Ovary (tissue), 9 donors: ENCODE measurements around the gene RAB8A. TPM values are rescaled to one million over a fixed set of nuclear protein-coding genes. Genes with fewer than 3 reads are reported as not detected.

Experiments
- DNase-seq, 5 donors: peaks; one replicate each; pipeline ENCODE4 v3.0.0-alpha.2; 2019 to 2020
- H3K27ac ChIP-seq, 2 donors: fragments of 200-600 bp; one replicate each; pipeline versions ENCODE4 v1.5.1 to v1.8.0; 2019 to 2022
- H3K27me3 ChIP-seq: fragments of 200-600 bp; one replicate; pipeline ENCODE4 v1.8.0; 2022
- H3K36me3 ChIP-seq: fragments of 200-600 bp; sonication (generic); one replicate; pipeline ENCODE4 v1.5.1; 2019
- H3K4me1 ChIP-seq: one replicate; pipeline ENCODE4 v1.8.1; 2013; ENCODE audit warnings: mild to moderate bottlenecking, moderate library complexity; ENCODE audit not compliant: insufficient read depth
- H3K4me3 ChIP-seq: fragments of 200-600 bp; sonication (generic); one replicate; pipeline ENCODE4 v1.5.1; 2017
- H3K9me3 ChIP-seq, 2 donors: fragments of 200-600 bp in 1 of 2; sonication (generic) in 1 of 2; one replicate each; pipeline versions ENCODE4 v1.5.1 to v1.8.1; 2013 to 2019; ENCODE audit warnings: mild to moderate bottlenecking in 1 of 2, moderate library complexity in 1 of 2
- EP300 ChIP-seq: sonication (generic); formaldehyde crosslinking; IDR thresholded peaks from one replicate; pipeline ENCODE4 v1.6.1; 2017; ENCODE audit warnings: antibody characterized with exemption
- POLR2A ChIP-seq: fragments of 450-650 bp; IDR thresholded peaks from one replicate; pipeline ENCODE4 v1.6.1; 2017; ENCODE audit warnings: antibody characterized with exemption, mild to moderate bottlenecking, moderate library complexity
- WGBS, 3 donors: extraction: QIAGEN DNeasy Blood & Tissue Kit in 1 of 3; methylation state at CpG; one replicate each; pipeline versions ENCODE4 v1.1.5 to v1.1.7; 2013 to 2017; 5-methylcytosine and 5-hydroxymethylcytosine counted together
- intact Hi-C, 4 donors: fragments of 100-400 bp; cut with DNase I; formaldehyde crosslinking; loops; one replicate each; pipeline versions ENCODE4 v1.11.0 to v1.15.1; 2022 to 2023
- polyA plus RNA-seq, 2 donors: library from polyadenylated mRNA; stranded (reverse); fragments of 200-250 nt in 1 of 2; fragments of 350-450 nt in 1 of 2; fragmentation: Illumina TruSeq in 1 of 2; extraction: RNeasy Lipid Tissue Mini Kit (QIAGEN cat#74804) in 1 of 2; gene quantifications; one replicate each; pipeline ENCODE4 v1.2.3, GENCODE V29; 2013 to 2014
- total RNA-seq, 7 donors: library from RNA; depleted of rRNA in 2 of 7; stranded (reverse); fragments of >200 nt in 2 of 7; fragmentation: NEBNext Ultra II Directional in 3 of 7; extraction: Animal tissue kit (Norgen Biotek cat#: 25700) in 3 of 7; gene quantifications; one replicate each; pipeline versions ENCODE4 v1.1.0 to v1.2.4, GENCODE V29; 2016 to 2023
- TF ChIP-seq, protein P1 (sequence below), 3 donors: fragments of 450-650 bp in 2 of 3; fragments of 200-600 bp in 1 of 3; IDR thresholded peaks; one replicate each; pipeline versions ENCODE4 v1.5.1 to v1.8.0; 2016 to 2022; ENCODE audit warnings: antibody characterized with exemption in 3 of 3, mild to moderate bottlenecking in 1 of 3
- donor health status: DM: no; HTN: no; CAD: no; lungs with moderate emphysema.
- donor health status: DM: no; HTN: no; CAD: no.
- donor health status: Bipolar disorder and iron deficiency.
- donor health status: DM: yes; HTN: yes; CAD: no.
- donor health status: DM: no; HTN: no; CAD: no.
- donor health status: DM: yes; HTN: yes; CAD: no.

RAB8A gene
- total and polyA plus RNA-seq, 9 donors, result 17.2 to 114 (median 52.9) TPM

DNA sequence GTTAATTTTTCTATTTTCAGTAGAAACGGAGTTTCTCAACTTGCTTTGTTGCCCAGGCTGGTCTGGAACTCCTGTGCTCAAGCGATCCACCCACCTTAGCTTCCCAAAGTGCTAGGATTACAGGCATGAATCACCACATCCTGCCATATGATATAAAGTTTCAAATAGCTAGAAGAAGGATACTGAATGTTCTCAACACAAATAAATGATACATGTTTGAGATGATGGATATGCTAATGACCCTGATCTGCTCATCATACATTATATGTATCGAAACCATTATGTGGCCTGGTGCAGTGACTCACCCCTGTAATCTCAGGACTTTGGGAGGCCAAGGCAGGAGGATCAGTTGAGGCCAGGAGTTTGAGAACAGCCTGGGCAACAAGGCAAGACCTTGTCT, 50.2 kb downstream of the RAB8A start:
- intact Hi-C loops, result no loop called here
- no peak overlapping the region for H3K27ac ChIP-seq
- H3K36me3 ChIP-seq, result no peaks in the 10 kb centered on the region
- DNase-seq, result no peak
- H3K4me1 ChIP-seq, result no peaks in the 10 kb centered on the region
- H3K27me3 ChIP-seq, result no peaks in the 10 kb centered on the region
- 74 to 91% (median 78%) methylated on average over 3 of the region's 3 CpGs for WGBS, 3 donors
- H3K9me3 ChIP-seq, result no peaks in the 10 kb centered on the region
- TF ChIP-seq, protein P1, sequence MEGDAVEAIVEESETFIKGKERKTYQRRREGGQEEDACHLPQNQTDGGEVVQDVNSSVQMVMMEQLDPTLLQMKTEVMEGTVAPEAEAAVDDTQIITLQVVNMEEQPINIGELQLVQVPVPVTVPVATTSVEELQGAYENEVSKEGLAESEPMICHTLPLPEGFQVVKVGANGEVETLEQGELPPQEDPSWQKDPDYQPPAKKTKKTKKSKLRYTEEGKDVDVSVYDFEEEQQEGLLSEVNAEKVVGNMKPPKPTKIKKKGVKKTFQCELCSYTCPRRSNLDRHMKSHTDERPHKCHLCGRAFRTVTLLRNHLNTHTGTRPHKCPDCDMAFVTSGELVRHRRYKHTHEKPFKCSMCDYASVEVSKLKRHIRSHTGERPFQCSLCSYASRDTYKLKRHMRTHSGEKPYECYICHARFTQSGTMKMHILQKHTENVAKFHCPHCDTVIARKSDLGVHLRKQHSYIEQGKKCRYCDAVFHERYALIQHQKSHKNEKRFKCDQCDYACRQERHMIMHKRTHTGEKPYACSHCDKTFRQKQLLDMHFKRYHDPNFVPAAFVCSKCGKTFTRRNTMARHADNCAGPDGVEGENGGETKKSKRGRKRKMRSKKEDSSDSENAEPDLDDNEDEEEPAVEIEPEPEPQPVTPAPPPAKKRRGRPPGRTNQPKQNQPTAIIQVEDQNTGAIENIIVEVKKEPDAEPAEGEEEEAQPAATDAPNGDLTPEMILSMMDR (IDR thresholded peaks at IDR 0.05), result no peak
- no peak for TF ChIP-seq POLR2A
- TF ChIP-seq EP300, result no peak
- no peak overlapping the region for H3K4me3 ChIP-seq

DNA sequence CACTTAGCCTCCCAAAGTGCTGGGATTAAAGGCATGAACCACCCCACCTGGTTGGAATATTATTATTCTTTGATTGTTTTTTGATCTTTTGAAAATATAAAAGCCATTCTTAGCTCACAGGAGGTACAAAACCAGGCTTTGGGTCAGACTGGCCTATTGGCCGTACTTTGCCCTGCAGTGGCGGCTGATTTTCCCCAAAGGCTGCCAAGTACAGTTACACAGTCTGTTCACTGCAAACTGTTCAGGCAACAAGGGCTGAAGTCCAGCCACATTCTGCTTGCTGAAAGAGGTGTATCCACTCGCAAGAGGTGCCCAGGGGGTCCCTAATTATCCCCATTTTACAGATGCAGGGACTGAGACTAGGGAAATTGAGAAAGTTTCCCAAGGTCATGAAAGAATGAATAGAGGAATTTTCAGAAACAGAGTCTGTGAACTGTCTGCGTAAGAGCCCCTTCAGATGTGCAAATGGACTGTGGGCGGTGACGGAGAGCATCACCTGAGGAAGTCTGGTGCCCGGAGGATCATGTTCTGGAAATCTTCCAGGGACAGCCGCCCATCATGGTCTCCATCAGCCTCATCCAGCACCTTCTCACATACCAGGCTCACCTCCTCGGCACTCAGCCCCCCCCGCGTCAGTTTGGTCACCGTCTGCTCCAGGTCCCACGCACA, 52.7 kb downstream of the RAB8A start:
- Histone ChIP-seq H3K36me3 (no peaks in the 10 kb centered on the region), H3K9me3 (no peaks in the 10 kb centered on the region), H3K4me1 (no peaks in the 10 kb centered on the region), H3K4me3 (no peak overlapping the region), H3K27ac (no peak overlapping the region), H3K27me3 (no peaks in the 10 kb centered on the region)
- TF ChIP-seq EP300 (no peak), POLR2A (no peak)
- TF ChIP-seq, protein P1 (IDR thresholded peaks at IDR 0.05), result no peak
- WGBS, 3 donors, result 78 to 85% (median 83%) methylated on average over 13 of the region's 13 CpGs
- intact Hi-C loops, result no loop called here
- DNase-seq, result no peak

DNA sequence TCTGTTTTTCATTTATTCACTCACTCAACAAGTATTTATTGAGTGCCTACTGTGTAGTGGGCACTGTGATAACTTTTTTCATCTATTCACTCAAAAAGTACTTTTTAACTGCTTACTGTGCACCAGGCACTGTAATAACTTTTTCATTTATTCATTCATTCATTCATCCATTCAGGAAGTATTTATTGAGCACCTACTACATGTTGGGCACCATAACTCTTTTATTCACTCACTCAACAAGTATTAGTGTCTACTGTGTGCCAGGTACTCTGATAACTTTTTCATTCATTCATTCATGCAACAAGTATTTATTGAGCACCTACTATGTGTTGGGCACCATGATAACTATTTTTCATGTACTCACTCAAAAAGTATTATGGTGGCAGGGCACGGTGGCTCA, 54.7 kb downstream of the RAB8A start:
- DNase-seq, result no peak
- no peak overlapping the region for H3K4me3 ChIP-seq
- no peaks in the 10 kb centered on the region for H3K36me3 ChIP-seq
- 86 to 100% (median 97%) methylated on average over 1 of the region's 1 CpG for WGBS, 3 donors
- H3K4me1 ChIP-seq, result no peaks in the 10 kb centered on the region
- intact Hi-C loops, result no loop called here
- no peak overlapping the region for H3K27ac ChIP-seq
- H3K9me3 ChIP-seq, result no peaks in the 10 kb centered on the region
- no peaks in the 10 kb centered on the region for H3K27me3 ChIP-seq
- TF ChIP-seq EP300 (no peak), POLR2A (no peak)
- TF ChIP-seq, protein P1 (IDR thresholded peaks at IDR 0.05), result no peak

DNA sequence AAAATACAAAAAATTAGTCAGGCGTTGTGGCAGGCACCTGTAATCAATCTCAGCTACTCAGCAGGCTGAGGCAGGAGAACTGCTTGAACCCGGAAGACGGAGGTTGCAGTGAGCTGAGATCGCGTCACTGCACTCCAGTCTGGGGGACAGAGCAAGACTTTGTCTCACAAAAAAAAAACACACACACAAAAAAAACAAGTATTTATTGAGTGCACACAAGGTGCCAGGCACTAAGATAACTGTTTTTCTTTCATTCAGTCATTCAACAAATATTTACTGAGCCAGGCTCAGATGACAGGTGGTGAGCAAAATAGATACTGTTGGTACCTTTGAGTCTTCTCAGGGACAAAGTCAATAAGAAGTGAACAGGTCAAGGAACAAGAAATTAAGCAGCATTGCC, 55.4 kb downstream of the RAB8A start:
- no peak for TF ChIP-seq POLR2A
- TF ChIP-seq EP300, result no peak
- TF ChIP-seq, protein P1 (IDR thresholded peaks at IDR 0.05), result no peak
- H3K4me3 ChIP-seq, result no peak overlapping the region
- no peaks in the 10 kb centered on the region for H3K4me1 ChIP-seq
- H3K27me3 ChIP-seq, result no peaks in the 10 kb centered on the region
- H3K27ac ChIP-seq, result no peak overlapping the region
- intact Hi-C loops, result no loop called here
- WGBS, 3 donors, result 82 to 92% (median 92%) methylated on average over 5 of the region's 5 CpGs
- DNase-seq, result no peak
- no peaks in the 10 kb centered on the region for H3K9me3 ChIP-seq
- no peaks in the 10 kb centered on the region for H3K36me3 ChIP-seq
